GM21619 (cell line): ENCODE results near the gene ABL1.

ENCODE experiments used
- ATAC-seq: cut with Tn5 transposase; IDR thresholded peaks from one replicate; pipeline ENCODE4 v1.9.1; 2021; ENCODE audit not compliant: unreplicated experiment

Gene ABL1

GRCh38 chr9:130914417-130915095 lies 79.5 kb downstream of the ABL1 start:
- ATAC-seq: no peak

GRCh38 chr9:130915096-130915447 lies 80.0 kb downstream of the ABL1 start:
- ATAC-seq: no peak

GRCh38 chr9:130917168-130917960 lies 82.3 kb downstream of the ABL1 start:
- no peak for ATAC-seq

- ATAC-seq: no peak
Measured at GRCh38 chr9:130918101-130918825, 83.2 kb downstream of the ABL1 start.

GRCh38 chr9:130918826-130919558 lies 83.9 kb downstream of the ABL1 start:
- no peak for ATAC-seq

- ATAC-seq: no peak
Measured at GRCh38 chr9:130919559-130920145, 84.6 kb downstream of the ABL1 start.

GRCh38 chr9:130920233-130920632 lies 85.2 kb downstream of the ABL1 start:
- no peak for ATAC-seq

- no peak for ATAC-seq
Measured at GRCh38 chr9:130920762-130921299, 85.8 kb downstream of the ABL1 start.

- no peak for ATAC-seq
Measured at GRCh38 chr9:130921300-130921988, 86.4 kb downstream of the ABL1 start.

- ATAC-seq: no peak
Measured at GRCh38 chr9:130921989-130922892, 87.2 kb downstream of the ABL1 start.

GRCh38 chr9:130922893-130923610 lies 88.0 kb downstream of the ABL1 start:
- no peak for ATAC-seq

- ATAC-seq: no peak
Measured at GRCh38 chr9:130923611-130924447, 88.8 kb downstream of the ABL1 start.

GRCh38 chr9:130924448-130924788 lies 89.4 kb downstream of the ABL1 start:
- ATAC-seq: no peak

- ATAC-seq: no peak
Measured at GRCh38 chr9:130925050-130925678, 90.1 kb downstream of the ABL1 start.

GRCh38 chr9:130927338-130927737 lies 92.3 kb downstream of the ABL1 start:
- no peak for ATAC-seq

- no peak for ATAC-seq
Measured at GRCh38 chr9:130927995-130928900, 93.2 kb downstream of the ABL1 start.
